ENCODE measurements around the gene MAP3K7CL.

MAP3K7CL gene

DNA sequence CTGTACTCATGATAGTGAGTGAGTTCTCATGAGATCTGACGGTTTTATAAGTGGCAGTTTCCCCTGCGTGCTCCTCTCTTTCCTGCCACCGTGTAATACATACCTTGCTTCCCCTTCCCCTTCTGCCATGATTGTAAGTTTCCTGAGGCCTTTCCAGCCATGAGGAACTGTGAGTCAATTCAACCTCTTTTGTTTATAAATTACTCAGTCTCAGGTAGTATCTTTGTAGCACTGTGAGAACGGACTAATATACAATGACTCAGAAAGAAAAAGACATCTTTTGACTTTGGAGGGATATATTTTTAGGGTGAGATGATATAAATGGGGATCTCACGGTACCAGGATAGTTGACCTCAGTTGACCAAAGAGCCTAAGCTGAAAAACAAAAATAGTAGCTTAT, 93.6 kb downstream of the MAP3K7CL start:
- no peaks in the 10 kb centered on the region; the same call in 1 of the 2 replicates for H3K9me3 ChIP-seq (ENCODE audit: insufficient read depth, low read length)
- no peak overlapping the region for H3K4me3 ChIP-seq (ENCODE audit: insufficient read length, low read depth)
- TF ChIP-seq SUZ12 (IDR thresholded peaks at IDR 0.05; ENCODE audit: extremely low read depth, insufficient read depth, insufficient read length) (no peak), YY1 (IDR thresholded peaks at IDR 0.05; ENCODE audit: insufficient read depth, insufficient read length) (no peak), ZNF274 (IDR thresholded peaks at IDR 0.05; ENCODE audit: low read depth, low read length) (no peak)
- no peaks in the 10 kb centered on the region for H3K4me1 ChIP-seq (ENCODE audit: insufficient read depth, insufficient read length)
- H3K9ac ChIP-seq (ENCODE audit: insufficient read length, low read depth): no peak overlapping the region
- no peak for DNase-seq (ENCODE audit: low read depth, low spot score)
- no peaks in the 10 kb centered on the region for H3K27me3 ChIP-seq (ENCODE audit: insufficient read depth, insufficient read length)
- H3K36me3 ChIP-seq (ENCODE audit: insufficient read depth, insufficient read length, low read length): peaks cover 5% of the 10 kb centered on the region

Measured in NT2/D1 (cell line).